GM12878 (cell line): ENCODE data around the gene EFCAB11. TPM values are rescaled to one million over a fixed set of nuclear protein-coding genes. Genes with fewer than 3 reads are reported as not detected.

Experiments used
- BHLHE40 ChIP-seq, 2 experiments: fragments of 450-650 bp in 1 of 2; IDR thresholded peaks; 2 replicates each; pipeline ENCODE4 v1.6.1; 2011 to 2017; ENCODE audit warnings: low read depth in 2 of 2, borderline replicate concordance in 1 of 2, improper control_type of control experiment in 1 of 2, low read length in 1 of 2, mild to moderate bottlenecking in 1 of 2
- CBFB ChIP-seq: IDR thresholded peaks from 2 replicates; pipeline ENCODE4 v1.6.1; 2016; ENCODE audit warnings: antibody characterized with exemption, low read depth
- CEBPB ChIP-seq, 2 experiments: fragments of 150-350 bp in 1 of 2; IDR thresholded peaks; 2 replicates each; pipeline ENCODE4 v1.6.1; 2012 to 2014; ENCODE audit warnings: low read depth in 2 of 2, low read length in 2 of 2, borderline replicate concordance in 1 of 2, inconsistent platforms in 1 of 2
- CEBPZ ChIP-seq: fragments of 150-350 bp; IDR thresholded peaks from 2 replicates; pipeline ENCODE4 v1.6.1; 2016; ENCODE audit warnings: low read depth, low read length
- CHD2 ChIP-seq: IDR thresholded peaks from 2 replicates; pipeline ENCODE4 v1.6.1; 2011; ENCODE audit warnings: low read depth, low read length, improper control_type of control experiment, borderline replicate concordance
- EED ChIP-seq: sonication (generic); IDR thresholded peaks from 2 replicates; pipeline ENCODE4 v1.6.1; 2016; ENCODE audit warnings: antibody characterized with exemption, low read depth
- EP300 ChIP-seq, 2 experiments: fragments of 150-350 bp in 1 of 2; IDR thresholded peaks; 2 replicates each; pipeline ENCODE4 v1.6.1; 2011 to 2012; ENCODE audit warnings: low read depth in 2 of 2, low read length in 2 of 2, borderline replicate concordance in 1 of 2, improper control_type of control experiment in 1 of 2, inconsistent platforms in 1 of 2; ENCODE audit not compliant: control insufficient read depth in 1 of 2
- ETV6 ChIP-seq, 2 experiments: fragments of 450-650 bp in 1 of 2; IDR thresholded peaks in 1 of 2; conservative IDR thresholded peaks in 1 of 2; 2 replicates each; pipeline ENCODE4 v1.6.1; 2014; ENCODE audit warnings: antibody characterized with exemption in 1 of 2, borderline replicate concordance in 1 of 2, low read depth in 1 of 2, mild to moderate bottlenecking in 1 of 2, moderate library complexity in 1 of 2
- FOS ChIP-seq: IDR thresholded peaks from 3 replicates; pipeline ENCODE4 v1.6.1; 2011; ENCODE audit warnings: borderline replicate concordance; ENCODE audit not compliant: insufficient read length; ENCODE audit errors: extremely low read depth
- HDAC6 ChIP-seq: fragments of 200-600 bp; sonication (generic); IDR thresholded peaks from one replicate; pipeline ENCODE4 v1.8.0; 2017; ENCODE audit warnings: antibody characterized with exemption; ENCODE audit not compliant: unreplicated experiment
- HDGF ChIP-seq: fragments of 450-650 bp; IDR thresholded peaks from 2 replicates; pipeline ENCODE4 v1.6.1; 2016; ENCODE audit warnings: antibody characterized with exemption
- KDM1A ChIP-seq: fragments of 200-600 bp; sonication (generic); IDR thresholded peaks from 2 replicates; pipeline ENCODE4 v1.6.1; 2016; ENCODE audit warnings: borderline replicate concordance
- NR2F1 ChIP-seq: fragments of 450-650 bp; conservative IDR thresholded peaks from 2 replicates; pipeline ENCODE4 v1.6.1; 2017; ENCODE audit warnings: mild to moderate bottlenecking
- PBX3 ChIP-seq: IDR thresholded peaks from 2 replicates; pipeline ENCODE4 v1.6.1; 2011; ENCODE audit warnings: mild to moderate bottlenecking, low read depth, low read length, moderate library complexity; ENCODE audit not compliant: insufficient replicate concordance
- PML ChIP-seq: IDR thresholded peaks from 2 replicates; pipeline ENCODE4 v1.6.1; 2012; ENCODE audit warnings: low read length, inconsistent platforms
- RB1 ChIP-seq: fragments of 450-650 bp; formaldehyde crosslinking; IDR thresholded peaks from 2 replicates; pipeline ENCODE4 v1.6.1; 2017; ENCODE audit warnings: mild to moderate bottlenecking, borderline replicate concordance
- RCOR1 ChIP-seq: conservative IDR thresholded peaks from 2 replicates; pipeline ENCODE4 v1.6.1; 2012; ENCODE audit warnings: low read depth, low read length, improper control_type of control experiment
- SMC3 ChIP-seq: IDR thresholded peaks from 2 replicates; pipeline ENCODE4 v1.6.1; 2011; ENCODE audit warnings: low read length, improper control_type of control experiment, borderline replicate concordance
- USF1 ChIP-seq: IDR thresholded peaks from 2 replicates; pipeline ENCODE4 v1.6.1; 2011; ENCODE audit warnings: borderline replicate concordance, low read depth, mild to moderate bottlenecking, moderate library complexity, mixed read lengths, low read length; ENCODE audit not compliant: insufficient read depth; ENCODE audit errors: extremely low read length
- ZNF274 ChIP-seq: IDR thresholded peaks from one replicate; pipeline ENCODE4 v1.8.0; 2011; ENCODE audit not compliant: insufficient read length, insufficient read depth
- polyA plus RNA-seq, 11 experiments: library from polyadenylated mRNA; depleted of rRNA in 4 of 11; unstranded in 6 of 11; stranded (reverse) in 5 of 11; fragments of >200 nt; fragmentation: Nextera tagmentation in 4 of 11; fragmentation: Illumina TruSeq in 1 of 11; extraction: Ambion mirVana in 4 of 11; extraction: Trizol in 1 of 11; gene quantifications; 1 replicate in 1 of 11; 2 replicates in 10 of 11; pipeline versions ENCODE4 v1.2.1 to v1.2.3, GENCODE V29; 2011 to 2016; ENCODE audit warnings: inconsistent platforms in 2 of 11, missing spikeins in 2 of 11, low read depth in 1 of 11
- total RNA-seq, 4 experiments: library from RNA; depleted of rRNA in 3 of 4; stranded (reverse); fragments of >200 nt in 3 of 4; fragmentation: Illumina TruSeq in 1 of 4; extraction: Trizol in 1 of 4; gene quantifications; 2 replicates each; pipeline versions ENCODE4 v1.2.1 to v1.2.3, GENCODE V29; 2013 to 2021

Gene EFCAB11
- total and polyA plus RNA-seq, 10 of the 15 experiments (the other 5 are each of a cell fraction or from before 2014, with no cell fraction given) = 8.6 to 37.4 (median 18.0) TPM

- TF ChIP-seq NR2F1 (no peak), RB1 (no peak), RCOR1 (no peak), CEBPZ (no peak), ZNF274 (no peak), EP300 (IDR thresholded peaks at IDR 0.05; ENCODE audit: borderline replicate concordance in 1 of 2, control insufficient read depth in 1 of 2, low read depth in 2 of 2, low read length in 2 of 2) (peak in 1 of 2 experiments; percentile 52; a peak in 1 of 4 replicates), BHLHE40 (IDR thresholded peaks at IDR 0.05; ENCODE audit: borderline replicate concordance in 1 of 2, low read depth in 2 of 2, low read length in 1 of 2) (peak in 1 of 2 experiments; percentile 18; a peak in 1 of 4 replicates), FOS (no peak), PML (no peak), PBX3 (no peak), SMC3 (0 out of 2 replicates have a peak, but pooled peaks have one; percentile 6), USF1 (no peak), EED (peak; percentile 89), HDAC6 (no peak), CBFB (0 out of 2 replicates have a peak, but pooled peaks have one; percentile 50), HDGF (no peak), CEBPB (IDR thresholded peaks at IDR 0.05; ENCODE audit: borderline replicate concordance in 1 of 2, low read depth in 2 of 2, low read length in 2 of 2) (no peak), ETV6 (conservative IDR thresholded peaks at IDR 0.05 in 1 of 2, IDR thresholded peaks at IDR 0.05 in 1 of 2; ENCODE audit: borderline replicate concordance in 1 of 2, low read depth in 1 of 2) (peak in 1 of 2 experiments; percentile 42; a peak in 1 of 4 replicates), KDM1A (no peak), CHD2 (peak; percentile 61; the same call in 1 of the 2 replicates)
These were observed 180.8 kb downstream of the EFCAB11 start (continued) for GRCh38 chr14:89773644-89774316.
